SK-N-DZ (cell line): ENCODE results near the gene ASB1.

Source experiments
- DNase-seq: peaks from one replicate; pipeline ENCODE4 v3.0.0-alpha.2; 2015; ENCODE audit warnings: low spot score

Gene ASB1

GRCh38 chr2:238466243-238466756 lies 39.6 kb downstream of the ASB1 start:
- no peak for DNase-seq

GRCh38 chr2:238467062-238467461 lies 40.3 kb downstream of the ASB1 start:
- DNase-seq = no peak

- no peak for DNase-seq
Measured at GRCh38 chr2:238467792-238468191, 41.1 kb downstream of the ASB1 start.

- no peak for DNase-seq
Measured at GRCh38 chr2:238469155-238469554, 42.4 kb downstream of the ASB1 start.

GRCh38 chr2:238473014-238473413 lies 46.3 kb downstream of the ASB1 start:
- DNase-seq = no peak

GRCh38 chr2:238473523-238473922 lies 46.8 kb downstream of the ASB1 start:
- DNase-seq = no peak

- DNase-seq = no peak
Measured at GRCh38 chr2:238475034-238475433, 48.3 kb downstream of the ASB1 start.

GRCh38 chr2:238475566-238475965 lies 48.8 kb downstream of the ASB1 start:
- no peak for DNase-seq

- no peak for DNase-seq
Measured at GRCh38 chr2:238476258-238476657, 49.5 kb downstream of the ASB1 start.

GRCh38 chr2:238478216-238478615 lies 51.5 kb downstream of the ASB1 start:
- DNase-seq = no peak

- DNase-seq = no peak
Measured at GRCh38 chr2:238479847-238480246, 53.1 kb downstream of the ASB1 start.

GRCh38 chr2:238483021-238483420 lies 56.3 kb downstream of the ASB1 start:
- no peak for DNase-seq

GRCh38 chr2:238483656-238484055 lies 56.9 kb downstream of the ASB1 start:
- no peak for DNase-seq

- no peak for DNase-seq
Measured at GRCh38 chr2:238484522-238485452, 58.1 kb downstream of the ASB1 start.

- DNase-seq = no peak
Measured at GRCh38 chr2:238486123-238486848, 59.6 kb downstream of the ASB1 start.

GRCh38 chr2:238487134-238487533 lies 60.4 kb downstream of the ASB1 start:
- no peak for DNase-seq

- no peak for DNase-seq
Measured at GRCh38 chr2:238487652-238488346, 61.1 kb downstream of the ASB1 start.

GRCh38 chr2:238488347-238488826 lies 61.7 kb downstream of the ASB1 start:
- no peak for DNase-seq

GRCh38 chr2:238489431-238489830 lies 62.7 kb downstream of the ASB1 start:
- no peak for DNase-seq

- DNase-seq = no peak
Measured at GRCh38 chr2:238489896-238490295, 63.2 kb downstream of the ASB1 start.

GRCh38 chr2:238492840-238493239 lies 66.1 kb downstream of the ASB1 start:
- DNase-seq = peak; percentile 44

GRCh38 chr2:238493411-238493810 lies 66.7 kb downstream of the ASB1 start:
- DNase-seq = no peak
